NT2/D1 (cell line): ENCODE data around the gene IL13RA1.

Experiments
- SUZ12 ChIP-seq: IDR thresholded peaks from 2 replicates; pipeline ENCODE4 v1.6.1; 2011; ENCODE audit not compliant: insufficient read length, insufficient read depth; ENCODE audit errors: extremely low read depth
- YY1 ChIP-seq: IDR thresholded peaks from 2 replicates; pipeline ENCODE4 v1.6.1; 2011; ENCODE audit not compliant: insufficient read length, insufficient read depth
- ZNF274 ChIP-seq: IDR thresholded peaks from 2 replicates; pipeline ENCODE4 v1.6.1; 2011; ENCODE audit warnings: mild to moderate bottlenecking, low read depth, low read length

- TF ChIP-seq SUZ12 (no peak), YY1 (no peak), ZNF274 (no peak)
Observed at GRCh38 chrX:118724365-118724764, 3.0 kb upstream of the IL13RA1 start.
